SK-N-SH (cell line): ENCODE results near the gene TMEM151A. TPM values are rescaled to one million over a fixed set of nuclear protein-coding genes. Genes with fewer than 3 reads are reported as not detected.

Source experiments
- CTCF ChIA-PET: fragments of 300-600, 350-600 bp; formaldehyde crosslinking; extraction: SDS; loops from one replicate; lab custom pipeline; 2021; lab: Yijun Ruan, JAX
- POLR2A ChIA-PET: fragments of 350-600 bp; sonication (Branson Sonifier 250); formaldehyde crosslinking; extraction: SDS; loops from one replicate; lab custom pipeline; 2020; ENCODE audit warnings: antibody characterized with exemption, inconsistent platforms; lab: Yijun Ruan, JAX
- DNase-seq: peaks from one replicate; pipeline ENCODE4 v3.0.0; 2012
- H2AFZ ChIP-seq: fragments of 200-600 bp; sonication (generic); 2 replicates; pipeline ENCODE4 v1.8.1; 2016; ENCODE audit warnings: antibody characterized with exemption, mild to moderate bottlenecking, low read depth
- H3F3A ChIP-seq: fragments of 200-600 bp; sonication (generic); replicated peaks from 2 replicates; pipeline ENCODE3; 2016; ENCODE audit warnings: antibody characterized with exemption, mild to moderate bottlenecking; ENCODE audit not compliant: insufficient read depth
- H3K27ac ChIP-seq, 2 experiments: fragments of 200-500 bp in 1 of 2; fragments of 200-600 bp in 1 of 2; sonication (Bioruptor generic) in 1 of 2; sonication (generic), shearing (Covaris generic) in 1 of 2; 2 replicates each; pipeline versions ENCODE4 v1.5.1 to v1.6.1; 2014 to 2016; ENCODE audit warnings: low read depth in 2 of 2, inconsistent platforms in 1 of 2, low read length in 1 of 2, mild to moderate bottlenecking in 1 of 2, mixed read lengths in 1 of 2
- H3K27me3 ChIP-seq: fragments of 200-600 bp; sonication (generic), shearing (Covaris generic); 2 replicates; pipeline ENCODE4 v1.6.1; 2016; ENCODE audit warnings: mixed run types; ENCODE audit not compliant: insufficient read depth
- H3K36me3 ChIP-seq, 2 experiments: fragments of 200-500 bp in 1 of 2; fragments of 200-600 bp in 1 of 2; sonication (Bioruptor generic) in 1 of 2; sonication (generic) in 1 of 2; replicated peaks in 1 of 2; 2 replicates each; pipeline versions ENCODE3 to v1.5.1; 2014 to 2016; ENCODE audit warnings: low read length in 1 of 2, mild to moderate bottlenecking in 1 of 2; ENCODE audit not compliant: insufficient read depth in 2 of 2, control insufficient read depth in 1 of 2
- H3K4me1 ChIP-seq, 2 experiments: fragments of 200-500 bp in 1 of 2; fragments of 200-600 bp in 1 of 2; sonication (Bioruptor generic) in 1 of 2; sonication (generic), shearing (Covaris generic) in 1 of 2; 2 replicates each; pipeline versions ENCODE4 v1.5.1 to v1.6.1; 2014 to 2016; ENCODE audit warnings: low read depth in 1 of 2, low read length in 1 of 2, mixed run types in 1 of 2; ENCODE audit not compliant: insufficient read depth in 2 of 2, control insufficient read depth in 1 of 2
- H3K4me2 ChIP-seq: fragments of 200-600 bp; sonication (generic), shearing (Covaris generic); 2 replicates; pipeline ENCODE4 v1.6.1; 2017; ENCODE audit warnings: mixed run types
- H3K4me3 ChIP-seq, 2 experiments: fragments of 200-500 bp in 1 of 2; fragments of 200-600 bp in 1 of 2; sonication (Bioruptor generic) in 1 of 2; sonication (generic), shearing (Covaris generic) in 1 of 2; 2 replicates each; pipeline versions ENCODE4 v1.5.1 to v1.8.1; 2014 to 2016; ENCODE audit warnings: low read depth in 2 of 2, inconsistent platforms in 1 of 2, low read length in 1 of 2, mild to moderate bottlenecking in 1 of 2, mixed read lengths in 1 of 2, moderate library complexity in 1 of 2
- H3K79me2 ChIP-seq: fragments of 200-600 bp; sonication (generic); 2 replicates; pipeline ENCODE4 v1.8.1; 2017; ENCODE audit warnings: mild to moderate bottlenecking; ENCODE audit not compliant: insufficient read depth
- H3K9ac ChIP-seq: fragments of 200-600 bp; sonication (generic); 2 replicates; pipeline ENCODE4 v1.6.1; 2017; ENCODE audit warnings: mixed run types
- H3K9me2 ChIP-seq: fragments of 200-600 bp; sonication (generic); 2 replicates; pipeline ENCODE4 v1.6.1; 2017; ENCODE audit warnings: mixed run types
- H3K9me3 ChIP-seq: fragments of 200-600 bp; sonication (generic); 2 replicates; pipeline ENCODE4 v1.6.1; 2017; ENCODE audit warnings: mixed run types, mild to moderate bottlenecking, moderate library complexity
- H4K20me1 ChIP-seq: fragments of 200-600 bp; sonication (generic); 2 replicates; pipeline ENCODE4 v1.6.1; 2017; ENCODE audit warnings: mild to moderate bottlenecking, mixed run types; ENCODE audit not compliant: insufficient read depth
- CTCF ChIP-seq: fragments of 200-600 bp; sonication (generic); IDR thresholded peaks from 2 replicates; pipeline ENCODE4 v1.6.1; 2017; ENCODE audit warnings: antibody characterized with exemption, mild to moderate bottlenecking, moderate library complexity
- ELF1 ChIP-seq: IDR thresholded peaks from 2 replicates; pipeline ENCODE4 v1.4.0; 2012
- EP300 ChIP-seq, 2 experiments: IDR thresholded peaks; 2 replicates each; pipeline versions ENCODE4 v1.4.0 to v1.6.1; 2012; ENCODE audit warnings: borderline replicate concordance in 1 of 2, low read depth in 1 of 2, low read length in 1 of 2
- FOXM1 ChIP-seq: IDR thresholded peaks from 2 replicates; pipeline ENCODE4 v1.4.0; 2012; ENCODE audit warnings: low read depth, mild to moderate bottlenecking
- MAX ChIP-seq: IDR thresholded peaks from 2 replicates; pipeline ENCODE4 v1.4.0; 2012; ENCODE audit warnings: low read depth
- MEF2A ChIP-seq: IDR thresholded peaks from 2 replicates; pipeline ENCODE4 v1.4.0; 2012; ENCODE audit warnings: low read depth, borderline replicate concordance
- NRF1 ChIP-seq: IDR thresholded peaks from 2 replicates; pipeline ENCODE4 v1.6.1; 2012; ENCODE audit warnings: low read depth, mild to moderate bottlenecking, low read length
- RAD21 ChIP-seq: IDR thresholded peaks from 2 replicates; pipeline ENCODE4 v1.6.1; 2012; ENCODE audit warnings: mild to moderate bottlenecking, low read length
- RFX5 ChIP-seq: IDR thresholded peaks from 2 replicates; pipeline ENCODE4 v1.6.1; 2012; ENCODE audit warnings: mild to moderate bottlenecking, improper control_type of control experiment, low read length
- RXRA ChIP-seq: IDR thresholded peaks from 2 replicates; pipeline ENCODE4 v1.4.0; 2012; ENCODE audit warnings: low read depth, mild to moderate bottlenecking, borderline replicate concordance
- TAF1 ChIP-seq: IDR thresholded peaks from 2 replicates; pipeline ENCODE4 v1.6.1; 2012; ENCODE audit warnings: low read depth, mild to moderate bottlenecking, low read length, moderate library complexity, borderline replicate concordance
- TCF12 ChIP-seq: IDR thresholded peaks from 2 replicates; pipeline ENCODE4 v1.4.0; 2012
- YY1 ChIP-seq: IDR thresholded peaks from 2 replicates; pipeline ENCODE4 v1.4.0; 2012; ENCODE audit warnings: low read depth, mild to moderate bottlenecking
- WGBS: methylation state at CpG from one replicate; pipeline ENCODE4 v1.1.6; 2017; ENCODE audit warnings: low lambda C conversion rate; 5-methylcytosine and 5-hydroxymethylcytosine counted together
- polyA plus RNA-seq, 3 experiments: library from polyadenylated mRNA; depleted of rRNA; stranded (reverse); fragments of >200 nt; gene quantifications; 2 replicates each; pipeline ENCODE4 v1.2.3, GENCODE V29; 2012
- TF ChIP-seq, protein P1 (sequence below): IDR thresholded peaks from 2 replicates; pipeline ENCODE4 v1.6.1; 2012; ENCODE audit warnings: mild to moderate bottlenecking, low read depth, low read length, moderate library complexity
- TF ChIP-seq, protein P2 (sequence below): fragments of 150-350 bp; IDR thresholded peaks from 2 replicates; pipeline ENCODE4 v1.6.1; 2016; ENCODE audit warnings: mild to moderate bottlenecking, low read depth, low read length

The TMEM151A gene
- polyA plus RNA-seq, 1 of the 3 experiments (the other 2 are of a cell fraction), result 0.35 TPM

GRCh38 chr11:66329165-66329673 lies 37.5 kb downstream of the TMEM151A start:
- Histone ChIP-seq H3K27me3 (no peaks in the 10 kb centered on the region), H3K4me2 (no peak overlapping the region), H2AFZ (no peak overlapping the region), H3K27ac (peak overlapping the region in 1 of 2 experiments; percentile 80; a peak in 1 of 4 replicates), H3K79me2 (0 out of 2 replicates have a peak, but pooled peaks cover under 1% of the 10 kb centered on the region), H3K36me3 (peaks cover 8 to 21% of the 10 kb centered on the region in 2 experiments), H3K4me1 (peaks cover 28 to 36% of the 10 kb centered on the region in 2 experiments; a peak in 3 of 4 replicates), H3K4me3 (no peak overlapping the region), H3K9ac (no peak overlapping the region), H3F3A (peaks cover 9% of the 10 kb centered on the region), H4K20me1 (no peaks in the 10 kb centered on the region), H3K9me2 (no peaks in the 10 kb centered on the region), H3K9me3 (no peaks in the 10 kb centered on the region)
- WGBS, result 92% methylated on average over 2 of the region's 3 CpGs
- ChIA-PET CTCF (interaction anchor here (0.8 to 8.8 kb wide), 6 partner anchors 9 to 110 kb away, joined by 3 to 280 read pairs (median 5); partner anchors contain the start of genes CD248 and MRPL11), POLR2A (interaction anchor here (1.1 to 2.3 kb wide), 2 partner anchors 16 to 18 kb away, joined by 5 to 12 read pairs; no protein-coding TSS in a partner anchor)
- DNase-seq, result no peak
- TF ChIP-seq YY1 (no peak), MAX (no peak), FOXM1 (no peak), RFX5 (no peak), TCF12 (no peak), CTCF (no peak), RAD21 (no peak)
- TF ChIP-seq, protein P1, sequence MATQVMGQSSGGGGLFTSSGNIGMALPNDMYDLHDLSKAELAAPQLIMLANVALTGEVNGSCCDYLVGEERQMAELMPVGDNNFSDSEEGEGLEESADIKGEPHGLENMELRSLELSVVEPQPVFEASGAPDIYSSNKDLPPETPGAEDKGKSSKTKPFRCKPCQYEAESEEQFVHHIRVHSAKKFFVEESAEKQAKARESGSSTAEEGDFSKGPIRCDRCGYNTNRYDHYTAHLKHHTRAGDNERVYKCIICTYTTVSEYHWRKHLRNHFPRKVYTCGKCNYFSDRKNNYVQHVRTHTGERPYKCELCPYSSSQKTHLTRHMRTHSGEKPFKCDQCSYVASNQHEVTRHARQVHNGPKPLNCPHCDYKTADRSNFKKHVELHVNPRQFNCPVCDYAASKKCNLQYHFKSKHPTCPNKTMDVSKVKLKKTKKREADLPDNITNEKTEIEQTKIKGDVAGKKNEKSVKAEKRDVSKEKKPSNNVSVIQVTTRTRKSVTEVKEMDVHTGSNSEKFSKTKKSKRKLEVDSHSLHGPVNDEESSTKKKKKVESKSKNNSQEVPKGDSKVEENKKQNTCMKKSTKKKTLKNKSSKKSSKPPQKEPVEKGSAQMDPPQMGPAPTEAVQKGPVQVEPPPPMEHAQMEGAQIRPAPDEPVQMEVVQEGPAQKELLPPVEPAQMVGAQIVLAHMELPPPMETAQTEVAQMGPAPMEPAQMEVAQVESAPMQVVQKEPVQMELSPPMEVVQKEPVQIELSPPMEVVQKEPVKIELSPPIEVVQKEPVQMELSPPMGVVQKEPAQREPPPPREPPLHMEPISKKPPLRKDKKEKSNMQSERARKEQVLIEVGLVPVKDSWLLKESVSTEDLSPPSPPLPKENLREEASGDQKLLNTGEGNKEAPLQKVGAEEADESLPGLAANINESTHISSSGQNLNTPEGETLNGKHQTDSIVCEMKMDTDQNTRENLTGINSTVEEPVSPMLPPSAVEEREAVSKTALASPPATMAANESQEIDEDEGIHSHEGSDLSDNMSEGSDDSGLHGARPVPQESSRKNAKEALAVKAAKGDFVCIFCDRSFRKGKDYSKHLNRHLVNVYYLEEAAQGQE, result no peak

DNA sequence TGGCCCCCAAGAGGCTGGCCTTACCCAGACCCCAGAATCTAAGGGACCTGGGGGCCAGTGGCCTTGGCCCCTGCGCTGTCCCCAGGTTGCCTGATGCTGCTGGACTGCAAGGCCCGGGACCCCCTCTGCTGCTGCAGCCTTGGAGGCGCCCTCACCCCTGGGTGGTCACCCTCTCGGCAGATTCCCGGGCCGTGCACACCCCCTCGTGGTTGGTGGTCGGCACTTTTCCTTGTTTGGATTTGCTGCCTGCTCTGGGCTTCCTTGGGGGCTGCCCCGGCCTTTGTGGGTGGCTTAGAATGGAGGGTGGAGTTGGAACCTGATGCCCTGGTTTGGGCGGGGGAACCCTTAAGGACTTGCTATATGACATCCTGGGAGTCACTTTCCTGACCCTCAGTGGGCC lies 39.2 kb downstream of the TMEM151A start:
- H4K20me1 ChIP-seq, result no peaks in the 10 kb centered on the region; the same call in 1 of the 2 replicates
- H3K27me3 ChIP-seq, result no peaks in the 10 kb centered on the region
- peaks cover 17% of the 10 kb centered on the region for H3K79me2 ChIP-seq
- WGBS, result 92% methylated on average over 2 of the region's 10 CpGs
- no peak overlapping the region for H3K9ac ChIP-seq
- no peak overlapping the region for H3K4me2 ChIP-seq
- DNase-seq, result no peak
- H3K4me1 ChIP-seq, result peaks cover 33 to 41% of the 10 kb centered on the region in 2 experiments; a peak in 3 of 4 replicates
- no peak overlapping the region for H2AFZ ChIP-seq
- no peak overlapping the region for H3K4me3 ChIP-seq
- H3K9me2 ChIP-seq, result no peaks in the 10 kb centered on the region
- H3K27ac ChIP-seq, result no peak overlapping the region
- peaks cover 8 to 25% of the 10 kb centered on the region in 2 experiments for H3K36me3 ChIP-seq
- CTCF ChIA-PET, result interaction anchor here (8.8 kb wide), 1 partner anchor 18 kb away, joined by 280 read pairs; the partner anchor contains the start of gene CD248
- peaks cover 9% of the 10 kb centered on the region for H3F3A ChIP-seq
- no peaks in the 10 kb centered on the region for H3K9me3 ChIP-seq
- POLR2A ChIA-PET, result interaction anchor here (1.1 kb wide), 1 partner anchor 14 kb away, joined by 3 read pairs; the partner anchor contains the start of gene CD248
- TF ChIP-seq, protein P2, sequence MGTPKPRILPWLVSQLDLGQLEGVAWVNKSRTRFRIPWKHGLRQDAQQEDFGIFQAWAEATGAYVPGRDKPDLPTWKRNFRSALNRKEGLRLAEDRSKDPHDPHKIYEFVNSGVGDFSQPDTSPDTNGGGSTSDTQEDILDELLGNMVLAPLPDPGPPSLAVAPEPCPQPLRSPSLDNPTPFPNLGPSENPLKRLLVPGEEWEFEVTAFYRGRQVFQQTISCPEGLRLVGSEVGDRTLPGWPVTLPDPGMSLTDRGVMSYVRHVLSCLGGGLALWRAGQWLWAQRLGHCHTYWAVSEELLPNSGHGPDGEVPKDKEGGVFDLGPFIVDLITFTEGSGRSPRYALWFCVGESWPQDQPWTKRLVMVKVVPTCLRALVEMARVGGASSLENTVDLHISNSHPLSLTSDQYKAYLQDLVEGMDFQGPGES, result no peak
- TF ChIP-seq NRF1 (no peak), FOXM1 (no peak), MEF2A (no peak), EP300 (IDR thresholded peaks at IDR 0.05; ENCODE audit: borderline replicate concordance in 1 of 2, low read depth in 1 of 2, low read length in 1 of 2) (no peak), TAF1 (no peak), RXRA (no peak), ELF1 (no peak)
- TF ChIP-seq, protein P1, result no peak
